ENCODE results near the gene BEST4.

Gene BEST4

GRCh38 chr1:44780583-44781121, 7.3 kb downstream of the BEST4 start:
- no peak for TF ChIP-seq GATA3 (IDR thresholded peaks at IDR 0.05; ENCODE audit: low read depth, low read length)
- no peak for TF ChIP-seq GATA2 (IDR thresholded peaks at IDR 0.05; ENCODE audit: low read depth, low read length)

- no peak for TF ChIP-seq GATA3 (IDR thresholded peaks at IDR 0.05; ENCODE audit: low read depth, low read length)
- no peak for TF ChIP-seq GATA2 (IDR thresholded peaks at IDR 0.05; ENCODE audit: low read depth, low read length)
Observed at GRCh38 chr1:44778705-44779576, 9.0 kb downstream of the BEST4 start.

- TF ChIP-seq GATA3 (IDR thresholded peaks at IDR 0.05; ENCODE audit: low read depth, low read length) (no peak), GATA2 (IDR thresholded peaks at IDR 0.05; ENCODE audit: low read depth, low read length) (no peak)
Observed at GRCh38 chr1:44777969-44778635, 9.9 kb downstream of the BEST4 start.

GRCh38 chr1:44777547-44777946, 10.4 kb downstream of the BEST4 start:
- no peak for TF ChIP-seq GATA2 (IDR thresholded peaks at IDR 0.05; ENCODE audit: low read depth, low read length)
- TF ChIP-seq GATA3 (IDR thresholded peaks at IDR 0.05; ENCODE audit: low read depth, low read length), result no peak

GRCh38 chr1:44776730-44777068, 11.3 kb downstream of the BEST4 start:
- TF ChIP-seq GATA2 (IDR thresholded peaks at IDR 0.05; ENCODE audit: low read depth, low read length) (no peak), GATA3 (IDR thresholded peaks at IDR 0.05; ENCODE audit: low read depth, low read length) (no peak)

- TF ChIP-seq GATA2 (IDR thresholded peaks at IDR 0.05; ENCODE audit: low read depth, low read length) (no peak), GATA3 (IDR thresholded peaks at IDR 0.05; ENCODE audit: low read depth, low read length) (no peak)
Observed at GRCh38 chr1:44775930-44776729, 11.8 kb downstream of the BEST4 start.

- no peak for TF ChIP-seq GATA2 (IDR thresholded peaks at IDR 0.05; ENCODE audit: low read depth, low read length)
- no peak for TF ChIP-seq GATA3 (IDR thresholded peaks at IDR 0.05; ENCODE audit: low read depth, low read length)
Observed at GRCh38 chr1:44775078-44775929, 12.7 kb downstream of the BEST4 start, which contains the start of gene RPS8. TSS of gene RPS8 (plus strand) at chr1:44775540. CDS start at chr1:44775597, 57 bp downstream.

GRCh38 chr1:44760876-44761275, 27.1 kb downstream of the BEST4 start:
- TF ChIP-seq GATA2 (IDR thresholded peaks at IDR 0.05; ENCODE audit: low read depth, low read length) (no peak), GATA3 (IDR thresholded peaks at IDR 0.05; ENCODE audit: low read depth, low read length) (no peak)

GRCh38 chr1:44759077-44759476, 28.9 kb downstream of the BEST4 start:
- no peak for TF ChIP-seq GATA2 (IDR thresholded peaks at IDR 0.05; ENCODE audit: low read depth, low read length)
- no peak for TF ChIP-seq GATA3 (IDR thresholded peaks at IDR 0.05; ENCODE audit: low read depth, low read length)

- TF ChIP-seq GATA2 (IDR thresholded peaks at IDR 0.05; ENCODE audit: low read depth, low read length), result no peak
- TF ChIP-seq GATA3 (IDR thresholded peaks at IDR 0.05; ENCODE audit: low read depth, low read length), result no peak
Observed at GRCh38 chr1:44757420-44757819, 30.6 kb downstream of the BEST4 start.

GRCh38 chr1:44747878-44748277, 40.1 kb downstream of the BEST4 start:
- TF ChIP-seq GATA3 (IDR thresholded peaks at IDR 0.05; ENCODE audit: low read depth, low read length), result no peak
- TF ChIP-seq GATA2 (IDR thresholded peaks at IDR 0.05; ENCODE audit: low read depth, low read length), result no peak

- TF ChIP-seq GATA2 (IDR thresholded peaks at IDR 0.05; ENCODE audit: low read depth, low read length), result no peak
- TF ChIP-seq GATA3 (IDR thresholded peaks at IDR 0.05; ENCODE audit: low read depth, low read length), result no peak
Observed at GRCh38 chr1:44743211-44743610, 44.8 kb downstream of the BEST4 start.

- TF ChIP-seq GATA2 (IDR thresholded peaks at IDR 0.05; ENCODE audit: low read depth, low read length) (no peak), GATA3 (IDR thresholded peaks at IDR 0.05; ENCODE audit: low read depth, low read length) (no peak)
Observed at GRCh38 chr1:44740179-44740617, 47.8 kb downstream of the BEST4 start.
